Ishikawa (cell line): ENCODE results near the gene AZIN2.
A peak's percentile ranks its signal among the peaks of the same experiment; 100 is the strongest.

Experiments used
- CEBPB ChIP-seq: IDR thresholded peaks from 2 replicates; pipeline ENCODE4 v1.6.1; 2012
- MAX ChIP-seq: IDR thresholded peaks from 2 replicates; pipeline ENCODE4 v1.6.1; 2012
- NFIC ChIP-seq: IDR thresholded peaks from 2 replicates; pipeline ENCODE4 v1.6.1; 2012
- RAD21 ChIP-seq: IDR thresholded peaks from 2 replicates; pipeline ENCODE4 v1.6.1; 2012; ENCODE audit warnings: low read depth
- REST ChIP-seq: IDR thresholded peaks from 2 replicates; pipeline ENCODE4 v1.6.1; 2012; ENCODE audit warnings: low read depth, mild to moderate bottlenecking
- TAF1 ChIP-seq: IDR thresholded peaks from 2 replicates; pipeline ENCODE4 v1.6.1; 2012; ENCODE audit warnings: low read depth, mild to moderate bottlenecking
- TCF12 ChIP-seq: IDR thresholded peaks from 2 replicates; pipeline ENCODE4 v1.6.1; 2012; ENCODE audit warnings: low read depth
- YY1 ChIP-seq: IDR thresholded peaks from 2 replicates; pipeline ENCODE4 v1.6.1; 2012; ENCODE audit warnings: low read depth

- TF ChIP-seq CEBPB (no peak), MAX (no peak), REST (no peak), NFIC (no peak), RAD21 (peak; percentile 52), TAF1 (no peak), TCF12 (no peak), YY1 (no peak)
Measured at GRCh38 chr1:33111965-33112364, 31.0 kb downstream of the AZIN2 start.
